HEK293 (cell line): ENCODE results near the gene MARK4.
A peak's percentile ranks its signal among the peaks of the same experiment; 100 is the strongest.

Source experiments
- BCL11A ChIP-seq: fragments of 450-650 bp; formaldehyde crosslinking; IDR thresholded peaks from 2 replicates; pipeline ENCODE4 v1.5.1; 2016; ENCODE audit warnings: low read depth, missing biosample characterization, missing genetic modification characterization
- CTCF ChIP-seq: fragments of 450-650 bp; formaldehyde crosslinking; IDR thresholded peaks from 2 replicates; pipeline ENCODE4 v1.5.1; 2016; ENCODE audit warnings: missing biosample characterization, missing genetic modification characterization
- REST ChIP-seq: fragments of 450-650 bp; formaldehyde crosslinking; IDR thresholded peaks from 2 replicates; pipeline ENCODE4 v1.5.1; 2016; ENCODE audit warnings: missing biosample characterization, missing genetic modification characterization
- SP2 ChIP-seq: fragments of 450-650 bp; formaldehyde crosslinking; IDR thresholded peaks from 2 replicates; pipeline ENCODE4 v1.5.1; 2016; ENCODE audit warnings: missing biosample characterization, missing genetic modification characterization
- SP7 ChIP-seq: fragments of 450-650 bp; formaldehyde crosslinking; IDR thresholded peaks from 2 replicates; pipeline ENCODE4 v1.5.1; 2016; ENCODE audit warnings: missing biosample characterization, missing genetic modification characterization
- ZNF121 ChIP-seq: fragments of 450-650 bp; formaldehyde crosslinking; IDR thresholded peaks from 2 replicates; pipeline ENCODE4 v1.5.1; 2016; ENCODE audit warnings: missing biosample characterization, missing genetic modification characterization
- ZNF423 ChIP-seq: fragments of 450-650 bp; formaldehyde crosslinking; IDR thresholded peaks from 2 replicates; pipeline ENCODE4 v1.5.1; 2016; ENCODE audit warnings: missing biosample characterization, missing genetic modification characterization
- ZNF530 ChIP-seq: fragments of 450-650 bp; formaldehyde crosslinking; IDR thresholded peaks from 2 replicates; pipeline ENCODE4 v1.5.1; 2016; ENCODE audit warnings: low read depth, missing biosample characterization, missing genetic modification characterization
- ZNF670 ChIP-seq: fragments of 450-650 bp; formaldehyde crosslinking; IDR thresholded peaks from 2 replicates; pipeline ENCODE4 v1.5.1; 2016; ENCODE audit warnings: missing biosample characterization, missing genetic modification characterization, low read depth

DNA sequence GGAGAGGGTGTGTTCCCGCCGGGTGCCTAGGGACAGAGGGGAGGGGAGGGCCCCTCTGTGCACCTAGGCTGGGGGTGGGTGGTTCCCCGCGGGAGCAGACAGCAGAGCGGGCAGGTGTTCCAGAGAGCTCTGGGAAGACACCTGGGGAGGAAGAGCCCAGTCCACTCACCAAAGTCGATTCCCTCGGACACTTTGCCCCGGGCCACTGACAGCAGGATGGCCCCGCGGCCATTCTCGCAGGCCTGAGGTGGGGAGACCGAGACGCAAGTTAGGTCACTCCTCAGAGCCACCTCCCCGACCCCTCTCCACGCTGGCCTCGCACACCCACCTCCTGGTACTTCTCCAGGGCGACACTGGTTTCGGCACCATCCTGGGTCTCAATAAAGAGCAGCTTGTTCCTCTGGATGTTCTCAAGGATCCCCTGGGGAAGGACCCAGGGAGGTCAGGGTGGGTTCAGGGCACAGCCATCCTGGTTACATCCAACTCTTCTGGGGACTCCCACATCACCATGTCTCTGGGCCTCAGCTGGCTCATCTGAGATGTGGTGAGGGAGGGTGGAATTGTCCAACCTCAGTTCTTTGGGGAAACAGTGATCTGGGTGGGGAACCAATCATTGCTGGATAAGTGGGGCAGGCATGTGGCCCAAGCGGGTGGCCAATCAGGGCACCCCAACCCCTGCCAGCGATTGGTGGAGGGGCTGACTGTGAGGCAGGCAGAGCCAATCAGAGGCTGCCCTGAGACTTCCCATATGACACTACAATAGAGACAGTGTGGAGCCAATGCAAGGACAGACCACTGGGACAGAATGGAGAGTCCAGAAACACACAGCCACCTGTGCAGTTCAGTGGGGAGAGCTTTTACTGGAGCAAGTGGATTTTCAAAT is 102.1 kb downstream of the MARK4 start:
- TF ChIP-seq CTCF = no peak
- TF ChIP-seq ZNF423 (tag by site-specific recombination) = no peak
- TF ChIP-seq ZNF121 (tag by site-specific recombination) = no peak
- TF ChIP-seq SP2 (tag by site-specific recombination) = peak; percentile 60
- TF ChIP-seq ZNF530 (tag by site-specific recombination) = no peak
- no peak for TF ChIP-seq REST (tag by site-specific recombination)
- no peak for TF ChIP-seq BCL11A (tag by site-specific recombination)
- TF ChIP-seq ZNF670 (tag by site-specific recombination) = no peak
- TF ChIP-seq SP7 (tag by site-specific recombination) = no peak
